Stimulated activated CD8-positive, alpha-beta memory T cell treated with anti-CD3 and anti-CD28 coated beads, Interleukin-7, amount 100 ng/mL, for 48 hours (primary cell): Measurements from ENCODE around the gene NLRP10.

ENCODE experiments used
- DNase-seq, 2 donors: peaks; one replicate each; pipeline ENCODE4 v3.0.0-alpha.2; 2020; ENCODE audit warnings: low read depth in 1 of 2; ENCODE audit errors: extremely low read depth in 1 of 2

Gene NLRP10

GRCh38 chr11:7974668-7975067, 9.4 kb upstream of the NLRP10 start:
- no peak for DNase-seq

DNA sequence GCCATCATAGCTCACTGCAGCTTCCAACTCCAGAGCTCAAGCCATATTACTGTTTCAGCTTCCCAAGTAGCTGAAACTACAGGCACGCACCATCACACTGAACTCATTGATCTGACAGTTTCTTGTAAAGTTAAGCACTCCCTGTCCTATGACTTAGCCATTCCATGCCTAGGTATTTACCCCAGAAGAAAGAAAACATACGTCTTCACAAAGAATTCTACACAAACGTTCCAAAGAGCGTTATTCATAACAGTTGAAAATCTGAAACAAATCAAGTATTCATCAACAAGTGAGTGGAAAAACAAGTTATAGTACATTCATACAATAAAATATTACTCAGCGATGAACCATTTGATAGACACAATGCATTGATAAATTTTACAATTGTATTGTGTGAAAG, 7.8 kb upstream of the NLRP10 start:
- DNase-seq, result no peak

- no peak for DNase-seq
These were observed 6.6 kb upstream of the NLRP10 start for GRCh38 chr11:7971846-7972245.

GRCh38 chr11:7969756-7970646, 4.8 kb upstream of the NLRP10 start:
- no peak for DNase-seq

- no peak for DNase-seq
These were observed 3.4 kb upstream of the NLRP10 start for GRCh38 chr11:7968686-7969085.

DNA sequence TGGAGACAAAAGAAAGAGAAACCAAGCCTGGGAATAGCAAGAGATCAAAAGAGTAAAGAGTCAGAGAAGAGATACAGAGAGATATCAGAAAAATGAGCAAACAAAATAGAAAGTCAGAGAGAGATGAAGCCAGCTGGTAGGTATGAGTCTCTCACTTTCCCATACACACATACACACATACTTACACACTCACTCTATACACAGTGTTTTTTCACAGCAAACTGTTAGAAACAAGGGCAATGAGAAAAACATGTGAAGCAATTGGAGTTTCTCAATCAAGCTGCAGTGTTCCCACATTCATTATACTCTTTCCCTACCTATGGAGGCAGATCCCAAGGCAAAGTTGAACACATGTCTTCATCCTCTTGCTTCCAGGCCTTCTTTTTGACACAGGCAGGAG, 2.6 kb upstream of the NLRP10 start:
- DNase-seq, result no peak

GRCh38 chr11:7967097-7967496, 1.9 kb upstream of the NLRP10 start:
- no peak for DNase-seq

GRCh38 chr11:7964873-7965272, 374 bp downstream of the NLRP10 start:
- DNase-seq, result no peak

DNA sequence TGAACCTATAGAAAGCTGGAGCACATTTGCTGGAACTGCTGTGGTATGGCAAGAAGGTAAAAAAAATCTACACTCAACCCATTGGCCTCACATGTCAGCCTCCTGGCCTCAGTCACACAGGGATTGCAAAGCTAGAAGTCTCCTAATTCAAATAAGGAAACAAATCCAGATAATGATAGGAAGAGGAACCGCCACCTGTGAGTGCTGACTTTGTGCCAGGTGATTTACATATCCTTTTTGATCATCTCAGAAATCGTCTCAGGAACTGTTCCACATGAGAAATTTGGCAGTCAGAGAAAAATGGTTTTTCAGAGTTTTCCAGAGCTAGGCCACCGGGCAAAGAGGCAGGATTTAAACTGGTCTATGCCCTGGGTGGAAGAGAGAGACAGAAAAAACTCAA, 986 bp downstream of the NLRP10 start:
- DNase-seq, result no peak

DNA sequence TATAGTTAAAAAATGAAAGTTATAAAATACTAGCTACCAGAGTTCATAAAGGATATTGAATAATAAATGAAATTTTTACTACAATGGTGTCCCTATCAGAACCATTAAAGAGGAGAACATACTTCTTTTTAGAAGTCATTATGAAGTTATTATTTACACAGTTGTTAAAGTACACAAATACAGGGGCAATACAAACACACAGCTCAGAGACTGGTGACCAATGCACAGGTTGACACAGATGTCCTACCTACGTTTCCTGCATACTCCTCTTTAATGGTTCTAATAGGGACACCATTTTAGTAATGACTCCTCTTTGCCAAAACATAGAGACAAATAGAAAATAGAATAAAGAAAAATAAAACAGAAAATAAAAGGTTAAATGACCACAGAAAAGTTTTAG, 10.1 kb downstream of the NLRP10 start:
- no peak for DNase-seq

DNA sequence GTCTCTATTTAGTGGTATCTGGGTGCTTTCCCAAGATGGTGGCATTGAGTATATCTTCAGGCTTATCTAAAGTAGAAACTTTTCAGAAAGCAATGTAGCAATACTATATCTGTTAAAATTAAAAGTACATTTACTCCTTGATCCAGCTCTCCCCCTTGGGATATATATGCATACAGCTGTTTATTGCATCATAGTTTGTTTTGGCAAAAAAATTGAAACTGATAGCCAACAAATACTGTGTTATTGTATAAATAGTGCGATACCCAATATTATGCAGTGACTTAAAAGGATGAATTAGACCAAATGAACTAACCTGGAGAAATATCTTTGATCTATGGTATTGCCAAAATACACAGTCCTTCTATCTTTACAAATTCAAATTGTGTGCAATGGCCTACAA, 15.3 kb downstream of the NLRP10 start:
- no peak for DNase-seq

GRCh38 chr11:7944123-7944522, 21.1 kb downstream of the NLRP10 start:
- DNase-seq, result no peak

- DNase-seq, result no peak
These were observed 23.6 kb downstream of the NLRP10 start, which contains the start of gene OR10A3 for GRCh38 chr11:7941608-7942007. TSS of gene OR10A3 (minus strand) at chr11:7941708. CDS start at chr11:7939520, 2,188 bp downstream.

- DNase-seq, result no peak
These were observed 24.1 kb downstream of the NLRP10 start for GRCh38 chr11:7941146-7941545.

DNA sequence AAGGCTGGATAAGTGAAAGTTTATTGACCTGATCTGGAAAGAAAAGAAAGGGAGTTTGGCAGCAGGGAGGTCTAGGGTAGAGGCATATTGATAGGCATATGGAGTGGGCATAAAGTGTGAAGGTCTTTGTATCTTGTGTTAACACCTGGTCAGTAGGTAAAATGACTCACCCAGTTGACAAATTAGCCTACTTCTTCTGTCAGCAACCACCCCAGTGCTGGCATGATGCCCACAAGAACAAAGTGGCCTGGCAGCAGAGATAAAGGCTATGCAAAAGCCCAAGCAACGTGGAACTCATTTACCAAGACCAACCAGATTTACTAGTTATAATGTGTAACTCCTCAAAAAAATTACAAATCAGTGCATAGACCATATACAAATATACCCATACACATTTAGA, 28.6 kb downstream of the NLRP10 start:
- no peak for DNase-seq

- DNase-seq, result no peak
These were observed 34.1 kb downstream of the NLRP10 start, which contains the start of gene OR10A6 for GRCh38 chr11:7931168-7931567. TSS of gene OR10A6 (minus strand) at chr11:7931268. CDS start at chr11:7928662, 2,606 bp downstream.

- peak in 1 of 2 donors; percentile 0 for DNase-seq
These were observed 37.6 kb downstream of the NLRP10 start for GRCh38 chr11:7927635-7928034.

DNA sequence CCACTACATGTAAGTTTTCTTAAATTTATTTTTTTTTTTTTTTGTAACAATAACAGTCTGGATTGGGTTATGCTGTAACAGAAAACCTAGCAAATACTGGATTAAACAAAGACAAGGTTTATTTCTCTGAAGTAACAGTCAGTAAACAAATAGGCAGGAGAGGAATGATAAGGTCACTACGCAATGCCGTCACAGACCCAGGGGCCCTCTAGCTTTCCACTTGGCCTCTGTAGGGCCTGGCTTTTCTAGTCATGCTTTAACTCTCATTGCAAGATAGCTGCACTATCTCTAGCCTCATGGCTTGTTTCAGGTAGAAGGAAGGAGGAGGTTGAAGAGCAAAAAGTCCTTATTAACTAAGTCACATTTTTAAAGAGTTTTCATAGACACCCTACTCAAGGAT, 40.7 kb downstream of the NLRP10 start:
- no peak for DNase-seq

DNA sequence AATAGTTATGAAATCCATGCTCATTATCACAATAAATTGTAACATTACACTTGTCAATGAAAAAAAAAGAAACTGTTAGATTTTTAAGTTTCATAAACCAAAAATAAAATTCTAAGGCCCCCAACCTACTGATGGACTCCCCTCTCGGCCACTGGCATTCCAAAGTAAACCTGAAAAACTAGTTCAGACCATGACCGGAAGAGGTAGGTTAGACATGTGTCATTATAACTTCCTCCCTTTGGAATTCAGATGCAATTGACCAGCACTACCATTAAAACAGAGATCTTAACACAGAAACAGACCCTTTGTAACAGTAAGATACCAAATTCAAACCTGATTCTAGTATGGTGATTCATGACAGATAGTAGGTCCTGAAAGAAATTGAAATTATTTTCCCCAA, 47.1 kb downstream of the NLRP10 start:
- DNase-seq, result no peak
